ENCODE results near the gene ZSWIM5.

DNA sequence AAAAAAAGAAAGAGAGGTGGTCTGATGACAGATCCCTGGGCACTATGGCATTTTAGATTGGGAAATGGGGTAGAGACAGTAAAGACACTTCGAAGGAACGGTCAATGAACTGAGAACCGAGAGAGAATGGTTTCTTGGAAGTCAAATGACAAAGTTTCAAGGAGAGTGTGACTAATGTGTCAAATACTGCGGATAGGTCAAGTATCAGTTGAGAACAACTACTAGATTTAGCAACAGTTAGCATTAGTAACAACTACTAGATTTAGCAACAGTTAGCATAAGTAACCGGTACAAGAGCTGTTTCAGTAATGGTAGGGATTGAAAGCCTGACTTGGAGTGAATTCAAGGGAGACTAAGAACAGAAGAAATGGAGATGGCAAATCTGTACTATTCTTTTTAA lies 159.4 kb downstream of the ZSWIM5 start:
- no peak for TF ChIP-seq EZH2 (IDR thresholded peaks at IDR 0.05; ENCODE audit: borderline replicate concordance, insufficient read depth, low read depth, low read length, poor library complexity, severe bottlenecking)
- TF ChIP-seq, protein P1, sequence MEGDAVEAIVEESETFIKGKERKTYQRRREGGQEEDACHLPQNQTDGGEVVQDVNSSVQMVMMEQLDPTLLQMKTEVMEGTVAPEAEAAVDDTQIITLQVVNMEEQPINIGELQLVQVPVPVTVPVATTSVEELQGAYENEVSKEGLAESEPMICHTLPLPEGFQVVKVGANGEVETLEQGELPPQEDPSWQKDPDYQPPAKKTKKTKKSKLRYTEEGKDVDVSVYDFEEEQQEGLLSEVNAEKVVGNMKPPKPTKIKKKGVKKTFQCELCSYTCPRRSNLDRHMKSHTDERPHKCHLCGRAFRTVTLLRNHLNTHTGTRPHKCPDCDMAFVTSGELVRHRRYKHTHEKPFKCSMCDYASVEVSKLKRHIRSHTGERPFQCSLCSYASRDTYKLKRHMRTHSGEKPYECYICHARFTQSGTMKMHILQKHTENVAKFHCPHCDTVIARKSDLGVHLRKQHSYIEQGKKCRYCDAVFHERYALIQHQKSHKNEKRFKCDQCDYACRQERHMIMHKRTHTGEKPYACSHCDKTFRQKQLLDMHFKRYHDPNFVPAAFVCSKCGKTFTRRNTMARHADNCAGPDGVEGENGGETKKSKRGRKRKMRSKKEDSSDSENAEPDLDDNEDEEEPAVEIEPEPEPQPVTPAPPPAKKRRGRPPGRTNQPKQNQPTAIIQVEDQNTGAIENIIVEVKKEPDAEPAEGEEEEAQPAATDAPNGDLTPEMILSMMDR (IDR thresholded peaks at IDR 0.05): no peak
